HepG2 (cell line): Measurements from ENCODE around the gene ABCB6. TPM values are rescaled to one million over a fixed set of nuclear protein-coding genes. Genes with fewer than 3 reads are reported as not detected.

Experiments used
- ELF3 ChIP-seq: IDR thresholded peaks from 2 replicates; pipeline ENCODE4 v1.6.1; 2016; ENCODE audit warnings: missing genetic modification reagents, missing compliant biosample characterization
- GABPB1 ChIP-seq: IDR thresholded peaks from 2 replicates; pipeline ENCODE4 v1.6.1; 2016; ENCODE audit warnings: mild to moderate bottlenecking, missing genetic modification reagents, moderate library complexity, missing compliant biosample characterization
- HDAC1 ChIP-seq: sonication (generic); formaldehyde crosslinking; IDR thresholded peaks from 2 replicates; pipeline ENCODE4 v1.5.1; 2020; ENCODE audit warnings: mild to moderate bottlenecking, missing genetic modification reagents
- KLF16 ChIP-seq, 2 experiments: sonication (generic) in 1 of 2; formaldehyde crosslinking in 1 of 2; IDR thresholded peaks; 2 replicates each; pipeline versions ENCODE4 v1.6.1 to v1.8.0; 2016 to 2023; ENCODE audit warnings: missing genetic modification reagents in 2 of 2, missing compliant biosample characterization in 1 of 2
- MIXL1 ChIP-seq: IDR thresholded peaks from 2 replicates; pipeline ENCODE4 v1.6.1; 2016
- PITX1 ChIP-seq: sonication (generic); formaldehyde crosslinking; IDR thresholded peaks from 2 replicates; pipeline ENCODE4 v1.5.1; 2020; ENCODE audit warnings: mild to moderate bottlenecking, missing genetic modification reagents
- SALL1 ChIP-seq: sonication (generic); formaldehyde crosslinking; IDR thresholded peaks from 2 replicates; pipeline ENCODE4 v1.8.0; 2022; ENCODE audit warnings: mild to moderate bottlenecking, missing genetic modification reagents
- SRY ChIP-seq: sonication (generic); formaldehyde crosslinking; IDR thresholded peaks from 2 replicates; pipeline ENCODE4 v1.8.0; 2022; ENCODE audit warnings: mild to moderate bottlenecking, missing genetic modification reagents
- TBX3 ChIP-seq: fragments of 450-650 bp; IDR thresholded peaks from 2 replicates; pipeline ENCODE4 v1.6.1; 2017; ENCODE audit warnings: antibody characterized with exemption, mild to moderate bottlenecking, inconsistent platforms, borderline replicate concordance
- ZBTB7A ChIP-seq: sonication (generic); formaldehyde crosslinking; IDR thresholded peaks from 2 replicates; pipeline ENCODE4 v1.8.0; 2022; ENCODE audit warnings: mild to moderate bottlenecking, missing genetic modification reagents
- ZIK1 ChIP-seq: sonication (generic); formaldehyde crosslinking; IDR thresholded peaks from 2 replicates; pipeline ENCODE4 v1.5.0; 2020; ENCODE audit warnings: mild to moderate bottlenecking, low read depth, missing genetic modification reagents, borderline replicate concordance
- ZNF331 ChIP-seq: sonication (generic); formaldehyde crosslinking; IDR thresholded peaks from 2 replicates; pipeline ENCODE4 v1.4.0; 2020; ENCODE audit warnings: missing genetic modification reagents
- ZNF468 ChIP-seq: sonication (generic); formaldehyde crosslinking; IDR thresholded peaks from 2 replicates; pipeline ENCODE4 v1.8.0; 2022; ENCODE audit warnings: mild to moderate bottlenecking, moderate library complexity, missing genetic modification reagents
- ZNF678 ChIP-seq: sonication (generic); formaldehyde crosslinking; IDR thresholded peaks from 2 replicates; pipeline ENCODE4 v1.4.0; 2020; ENCODE audit warnings: mild to moderate bottlenecking, missing genetic modification reagents
- ZNF749 ChIP-seq: sonication (generic); formaldehyde crosslinking; IDR thresholded peaks from 2 replicates; pipeline ENCODE4 v1.8.0; 2022; ENCODE audit warnings: mild to moderate bottlenecking, missing genetic modification reagents, moderate library complexity, borderline replicate concordance
- ZNF839 ChIP-seq: sonication (generic); formaldehyde crosslinking; IDR thresholded peaks from 2 replicates; pipeline ENCODE4 v1.4.0; 2020; ENCODE audit warnings: missing genetic modification reagents, mild to moderate bottlenecking, borderline replicate concordance
- ZZZ3 ChIP-seq: sonication (generic); formaldehyde crosslinking; IDR thresholded peaks from 2 replicates; pipeline ENCODE4 v1.4.0; 2020; ENCODE audit warnings: missing genetic modification reagents, mild to moderate bottlenecking, borderline replicate concordance
- polyA plus RNA-seq, 8 experiments: library from polyadenylated mRNA; depleted of rRNA in 3 of 8; stranded (reverse) in 7 of 8; unstranded in 1 of 8; fragments of >200 nt; fragmentation: Illumina TruSeq in 4 of 8; extraction: Trizol in 4 of 8; gene quantifications; 2 replicates each; pipeline versions ENCODE4 v1.2.1 to v1.2.3, GENCODE V29; 2011 to 2016; ENCODE audit warnings: low read depth in 4 of 8, missing spikeins in 1 of 8, mixed read lengths in 1 of 8; ENCODE audit not compliant: insufficient read depth in 1 of 8
- total RNA-seq, 5 experiments: library from RNA; depleted of rRNA; stranded (reverse); fragments of >200 nt; fragmentation: Illumina TruSeq; extraction: Trizol; gene quantifications; 2 replicates each; pipeline ENCODE4 v1.2.3, GENCODE V29; 2016; ENCODE audit warnings: low read depth in 1 of 5
- TF ChIP-seq, protein P1 (sequence below): sonication (generic); formaldehyde crosslinking; conservative IDR thresholded peaks from 2 replicates; pipeline ENCODE4 v1.8.0; 2022; ENCODE audit warnings: mild to moderate bottlenecking, moderate library complexity, missing genetic modification reagents
- TF ChIP-seq, protein P2 (sequence below): sonication (generic); formaldehyde crosslinking; IDR thresholded peaks from 2 replicates; pipeline ENCODE4 v1.8.1; 2022; ENCODE audit warnings: mild to moderate bottlenecking, missing genetic modification reagents
- TF ChIP-seq, protein P3 (sequence below): sonication (generic); formaldehyde crosslinking; IDR thresholded peaks from 2 replicates; pipeline ENCODE4 v1.5.0; 2020; ENCODE audit warnings: missing genetic modification reagents
- TF ChIP-seq, protein P4 (sequence below): sonication (generic); formaldehyde crosslinking; IDR thresholded peaks from 2 replicates; pipeline ENCODE4 v1.5.0; 2020; ENCODE audit warnings: missing genetic modification reagents
- TF ChIP-seq, protein P5 (sequence below): sonication (generic); formaldehyde crosslinking; IDR thresholded peaks from 2 replicates; pipeline ENCODE4 v1.5.0; 2020; ENCODE audit warnings: mild to moderate bottlenecking, missing genetic modification reagents, moderate library complexity

Gene ABCB6
- total and polyA plus RNA-seq, 2 of the 13 experiments (the other 11 are each of a cell fraction or from before 2014, with no cell fraction given): 91.1 to 137 TPM

DNA sequence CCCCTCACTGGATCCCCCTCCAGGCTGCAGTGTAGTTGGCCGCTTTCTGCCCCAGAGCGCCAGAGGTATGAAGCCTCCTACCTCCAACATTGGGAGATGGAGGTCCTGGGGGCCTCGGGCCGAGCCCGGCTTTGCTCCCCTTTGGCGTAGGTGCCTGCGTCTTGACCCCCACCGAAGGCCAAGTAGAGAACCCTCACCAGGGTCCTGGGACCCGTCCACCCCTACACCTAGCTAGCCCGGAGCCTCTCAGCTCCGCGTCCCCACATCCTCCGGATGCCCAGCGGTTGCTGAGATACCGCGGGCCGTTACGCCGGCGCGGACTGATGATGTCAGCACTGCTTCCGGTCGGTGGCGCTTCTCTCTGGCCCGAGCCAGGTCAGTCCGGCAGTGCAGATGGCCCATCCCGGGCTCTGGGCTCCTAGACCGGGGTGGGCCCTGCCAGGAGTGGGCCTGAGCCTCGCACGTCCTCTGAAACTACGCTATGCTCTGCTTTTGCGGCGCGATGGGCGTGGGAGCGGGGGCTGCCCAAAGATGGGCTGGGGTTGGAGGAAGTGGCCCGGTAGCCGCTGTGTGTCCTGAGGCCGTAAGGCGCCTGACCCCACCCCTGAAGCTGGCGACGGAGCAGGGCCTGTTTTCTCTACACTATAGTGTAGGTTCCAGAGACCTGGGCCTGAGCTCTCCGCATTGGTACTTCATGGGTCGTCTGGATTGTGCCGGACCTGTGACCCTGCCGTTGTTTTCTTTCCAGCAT lies 26.6 kb upstream of the ABCB6 start, which contains the start of the genes GLB1L and STK16 (continued):
- TF ChIP-seq, protein P1, sequence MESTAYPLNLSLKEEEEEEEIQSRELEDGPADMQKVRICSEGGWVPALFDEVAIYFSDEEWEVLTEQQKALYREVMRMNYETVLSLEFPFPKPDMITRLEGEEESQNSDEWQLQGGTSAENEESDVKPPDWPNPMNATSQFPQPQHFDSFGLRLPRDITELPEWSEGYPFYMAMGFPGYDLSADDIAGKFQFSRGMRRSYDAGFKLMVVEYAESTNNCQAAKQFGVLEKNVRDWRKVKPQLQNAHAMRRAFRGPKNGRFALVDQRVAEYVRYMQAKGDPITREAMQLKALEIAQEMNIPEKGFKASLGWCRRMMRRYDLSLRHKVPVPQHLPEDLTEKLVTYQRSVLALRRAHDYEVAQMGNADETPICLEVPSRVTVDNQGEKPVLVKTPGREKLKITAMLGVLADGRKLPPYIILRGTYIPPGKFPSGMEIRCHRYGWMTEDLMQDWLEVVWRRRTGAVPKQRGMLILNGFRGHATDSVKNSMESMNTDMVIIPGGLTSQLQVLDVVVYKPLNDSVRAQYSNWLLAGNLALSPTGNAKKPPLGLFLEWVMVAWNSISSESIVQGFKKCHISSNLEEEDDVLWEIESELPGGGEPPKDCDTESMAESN (CRISPR knock-in tag): peak; percentile 92
- peak; percentile 79; the same call in 1 of the 2 replicates for TF ChIP-seq ZNF331 (CRISPR knock-in tag)
- peak; percentile 75 for TF ChIP-seq ELF3 (CRISPR knock-in tag)
- TF ChIP-seq ZZZ3 (CRISPR knock-in tag): peak; percentile 93
- TF ChIP-seq GABPB1: peak; percentile 100
- no peak for TF ChIP-seq ZNF468
- TF ChIP-seq, protein P2, sequence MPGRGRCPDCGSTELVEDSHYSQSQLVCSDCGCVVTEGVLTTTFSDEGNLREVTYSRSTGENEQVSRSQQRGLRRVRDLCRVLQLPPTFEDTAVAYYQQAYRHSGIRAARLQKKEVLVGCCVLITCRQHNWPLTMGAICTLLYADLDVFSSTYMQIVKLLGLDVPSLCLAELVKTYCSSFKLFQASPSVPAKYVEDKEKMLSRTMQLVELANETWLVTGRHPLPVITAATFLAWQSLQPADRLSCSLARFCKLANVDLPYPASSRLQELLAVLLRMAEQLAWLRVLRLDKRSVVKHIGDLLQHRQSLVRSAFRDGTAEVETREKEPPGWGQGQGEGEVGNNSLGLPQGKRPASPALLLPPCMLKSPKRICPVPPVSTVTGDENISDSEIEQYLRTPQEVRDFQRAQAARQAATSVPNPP (CRISPR knock-in tag): no peak
- peak; percentile 86 for TF ChIP-seq SALL1 (CRISPR knock-in tag)
- 0 out of 2 replicates have a peak, but pooled peaks have one; percentile 34 for TF ChIP-seq ZIK1
- peak; percentile 55; the same call in 1 of the 2 replicates for TF ChIP-seq PITX1 (CRISPR knock-in tag)
- TF ChIP-seq, protein P3, sequence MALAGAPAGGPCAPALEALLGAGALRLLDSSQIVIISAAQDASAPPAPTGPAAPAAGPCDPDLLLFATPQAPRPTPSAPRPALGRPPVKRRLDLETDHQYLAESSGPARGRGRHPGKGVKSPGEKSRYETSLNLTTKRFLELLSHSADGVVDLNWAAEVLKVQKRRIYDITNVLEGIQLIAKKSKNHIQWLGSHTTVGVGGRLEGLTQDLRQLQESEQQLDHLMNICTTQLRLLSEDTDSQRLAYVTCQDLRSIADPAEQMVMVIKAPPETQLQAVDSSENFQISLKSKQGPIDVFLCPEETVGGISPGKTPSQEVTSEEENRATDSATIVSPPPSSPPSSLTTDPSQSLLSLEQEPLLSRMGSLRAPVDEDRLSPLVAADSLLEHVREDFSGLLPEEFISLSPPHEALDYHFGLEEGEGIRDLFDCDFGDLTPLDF (CRISPR knock-in tag): no peak; the same call in 1 of the 2 replicates
- TF ChIP-seq MIXL1 (CRISPR knock-in tag): peak; percentile 62
- TF ChIP-seq, protein P4, sequence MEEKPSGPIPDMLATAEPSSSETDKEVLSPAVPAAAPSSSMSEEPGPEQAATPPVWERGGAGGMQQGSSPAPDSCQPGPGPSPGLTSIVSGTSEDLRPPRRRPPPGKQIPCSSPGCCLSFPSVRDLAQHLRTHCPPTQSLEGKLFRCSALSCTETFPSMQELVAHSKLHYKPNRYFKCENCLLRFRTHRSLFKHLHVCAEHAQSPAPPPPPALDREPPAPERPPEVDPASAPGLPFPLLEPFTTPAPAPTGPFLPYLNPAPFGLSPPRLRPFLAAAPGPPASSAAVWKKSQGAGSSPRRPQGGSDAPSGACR (CRISPR knock-in tag): no peak; the same call in 1 of the 2 replicates
- no peak for TF ChIP-seq ZNF678 (CRISPR knock-in tag)
- TF ChIP-seq ZNF839 (CRISPR knock-in tag): peak; percentile 99; the same call in 1 of the 2 replicates
- peak; percentile 26; the same call in 1 of the 2 replicates for TF ChIP-seq ZNF749 (CRISPR knock-in tag)
- TF ChIP-seq TBX3: no peak
- peak; percentile 100 for TF ChIP-seq HDAC1 (CRISPR knock-in tag)
- TF ChIP-seq ZBTB7A (CRISPR knock-in tag): peak; percentile 22; the same call in 1 of the 2 replicates
- peak; percentile 96; the same call in 1 of the 2 replicates for TF ChIP-seq SRY (CRISPR knock-in tag)
- TF ChIP-seq, protein P5, sequence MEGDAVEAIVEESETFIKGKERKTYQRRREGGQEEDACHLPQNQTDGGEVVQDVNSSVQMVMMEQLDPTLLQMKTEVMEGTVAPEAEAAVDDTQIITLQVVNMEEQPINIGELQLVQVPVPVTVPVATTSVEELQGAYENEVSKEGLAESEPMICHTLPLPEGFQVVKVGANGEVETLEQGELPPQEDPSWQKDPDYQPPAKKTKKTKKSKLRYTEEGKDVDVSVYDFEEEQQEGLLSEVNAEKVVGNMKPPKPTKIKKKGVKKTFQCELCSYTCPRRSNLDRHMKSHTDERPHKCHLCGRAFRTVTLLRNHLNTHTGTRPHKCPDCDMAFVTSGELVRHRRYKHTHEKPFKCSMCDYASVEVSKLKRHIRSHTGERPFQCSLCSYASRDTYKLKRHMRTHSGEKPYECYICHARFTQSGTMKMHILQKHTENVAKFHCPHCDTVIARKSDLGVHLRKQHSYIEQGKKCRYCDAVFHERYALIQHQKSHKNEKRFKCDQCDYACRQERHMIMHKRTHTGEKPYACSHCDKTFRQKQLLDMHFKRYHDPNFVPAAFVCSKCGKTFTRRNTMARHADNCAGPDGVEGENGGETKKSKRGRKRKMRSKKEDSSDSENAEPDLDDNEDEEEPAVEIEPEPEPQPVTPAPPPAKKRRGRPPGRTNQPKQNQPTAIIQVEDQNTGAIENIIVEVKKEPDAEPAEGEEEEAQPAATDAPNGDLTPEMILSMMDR (CRISPR knock-in tag): no peak; the same call in 1 of the 2 replicates
- peak in 1 of 2 experiments; percentile 98; a peak in 3 of 4 replicates for TF ChIP-seq KLF16 (CRISPR knock-in tag; IDR thresholded peaks at IDR 0.05)
